Fibroblast of lung (primary cell): Measurements from ENCODE around the gene GGT6.

Experiments used
- CTCF ChIP-seq, 2 donors: IDR thresholded peaks in 1 of 2; conservative IDR thresholded peaks in 1 of 2; 1 replicate in 1 of 2; 2 replicates in 1 of 2; pipeline ENCODE4 v1.5.1; 2011 to 2012; ENCODE audit warnings: low read length in 2 of 2, control low read depth in 1 of 2, inconsistent platforms in 1 of 2, low read depth in 1 of 2, mild to moderate bottlenecking in 1 of 2
- EZH2 ChIP-seq: IDR thresholded peaks from 2 replicates; pipeline ENCODE4 v1.5.1; 2012; ENCODE audit warnings: low read length, control low read depth, mild to moderate bottlenecking; ENCODE audit errors: missing control alignments

GRCh38 chr17:4548061-4548461 is 12.3 kb downstream of the GGT6 start:
- TF ChIP-seq CTCF (conservative IDR thresholded peaks at IDR 0.05 in 1 of 2, IDR thresholded peaks at IDR 0.05 in 1 of 2; ENCODE audit: low read depth in 1 of 2, low read length in 2 of 2) (no peak), EZH2 (no peak)
